Fibroblast of lung (primary cell): Measurements from ENCODE around the gene MPPED2.

Experiments used
- EZH2 ChIP-seq: IDR thresholded peaks from 2 replicates; pipeline ENCODE4 v1.5.1; 2012; ENCODE audit warnings: low read length, control low read depth, mild to moderate bottlenecking; ENCODE audit errors: missing control alignments
- TF ChIP-seq, protein P1 (sequence below), 2 donors: IDR thresholded peaks in 1 of 2; conservative IDR thresholded peaks in 1 of 2; 1 replicate in 1 of 2; 2 replicates in 1 of 2; pipeline ENCODE4 v1.5.1; 2011 to 2012; ENCODE audit warnings: low read length in 2 of 2, control low read depth in 1 of 2, inconsistent platforms in 1 of 2, low read depth in 1 of 2, mild to moderate bottlenecking in 1 of 2

DNA sequence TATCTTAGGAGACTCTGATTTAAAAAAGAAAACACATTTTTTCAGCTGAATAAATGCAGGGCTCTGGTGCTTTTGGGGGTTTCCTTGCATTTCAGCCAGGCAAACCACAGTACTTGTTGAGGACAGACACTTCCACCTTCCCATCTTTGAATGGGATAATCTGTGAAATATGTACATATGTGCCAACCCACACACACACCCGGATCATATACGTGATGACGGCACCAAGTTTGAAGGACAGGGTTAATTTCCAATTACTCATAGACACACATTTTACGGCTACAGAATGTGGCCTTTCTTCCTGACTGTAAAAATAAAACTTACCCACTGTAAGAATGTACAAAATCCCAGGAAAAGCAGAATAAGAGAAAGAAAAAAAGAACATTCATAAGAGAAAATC lies 104.4 kb downstream of the MPPED2 start:
- TF ChIP-seq, protein P1, sequence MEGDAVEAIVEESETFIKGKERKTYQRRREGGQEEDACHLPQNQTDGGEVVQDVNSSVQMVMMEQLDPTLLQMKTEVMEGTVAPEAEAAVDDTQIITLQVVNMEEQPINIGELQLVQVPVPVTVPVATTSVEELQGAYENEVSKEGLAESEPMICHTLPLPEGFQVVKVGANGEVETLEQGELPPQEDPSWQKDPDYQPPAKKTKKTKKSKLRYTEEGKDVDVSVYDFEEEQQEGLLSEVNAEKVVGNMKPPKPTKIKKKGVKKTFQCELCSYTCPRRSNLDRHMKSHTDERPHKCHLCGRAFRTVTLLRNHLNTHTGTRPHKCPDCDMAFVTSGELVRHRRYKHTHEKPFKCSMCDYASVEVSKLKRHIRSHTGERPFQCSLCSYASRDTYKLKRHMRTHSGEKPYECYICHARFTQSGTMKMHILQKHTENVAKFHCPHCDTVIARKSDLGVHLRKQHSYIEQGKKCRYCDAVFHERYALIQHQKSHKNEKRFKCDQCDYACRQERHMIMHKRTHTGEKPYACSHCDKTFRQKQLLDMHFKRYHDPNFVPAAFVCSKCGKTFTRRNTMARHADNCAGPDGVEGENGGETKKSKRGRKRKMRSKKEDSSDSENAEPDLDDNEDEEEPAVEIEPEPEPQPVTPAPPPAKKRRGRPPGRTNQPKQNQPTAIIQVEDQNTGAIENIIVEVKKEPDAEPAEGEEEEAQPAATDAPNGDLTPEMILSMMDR (conservative IDR thresholded peaks at IDR 0.05 in 1 of 2, IDR thresholded peaks at IDR 0.05 in 1 of 2; ENCODE audit: low read depth in 1 of 2, low read length in 2 of 2): no peak
- TF ChIP-seq EZH2: no peak
